ENCODE results near the gene LHFPL6. TPM values are rescaled to one million over a fixed set of nuclear protein-coding genes. Genes with fewer than 3 reads are reported as not detected.

Gene LHFPL6
- total and polyA plus RNA-seq, 2 experiments from 2014 or later: 91.2 to 111 TPM

DNA sequence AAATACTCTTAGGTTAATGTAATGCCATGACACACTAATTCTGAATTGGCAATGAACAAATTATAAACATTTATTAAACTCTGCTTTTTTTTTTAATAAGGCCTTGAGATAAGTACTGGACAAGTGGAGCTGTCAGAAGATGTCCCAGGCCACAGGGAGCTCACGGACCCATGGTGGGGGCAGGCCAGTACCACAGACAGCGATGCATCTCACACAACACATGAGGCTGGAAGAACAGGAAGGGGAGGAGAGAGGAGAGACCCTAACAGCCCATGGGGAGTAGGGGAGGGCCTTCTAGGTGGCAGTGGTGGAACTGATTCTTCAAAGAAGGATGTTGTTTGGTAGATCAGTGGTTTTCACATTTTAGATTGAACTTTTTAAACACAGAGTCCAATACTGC, 128.4 kb downstream of the LHFPL6 start:
- TF ChIP-seq EZH2 (IDR thresholded peaks at IDR 0.05; ENCODE audit: insufficient read depth, poor library complexity, severe bottlenecking) (no peak), EZH2phosphoT487 (IDR thresholded peaks at IDR 0.05; ENCODE audit: insufficient read depth, low read depth) (no peak)
- no peak overlapping the region for H3K4me3 ChIP-seq
- peaks cover 19% of the 10 kb centered on the region for H3K79me2 ChIP-seq (ENCODE audit: insufficient read depth)
- H3K36me3 ChIP-seq (ENCODE audit: low read depth): no peaks in the 10 kb centered on the region
- WGBS, 2 experiments (ENCODE audit: low coverage in 1 of 2, low lambda C conversion rate in 2 of 2, missing lambda C conversion rate in 2 of 2): 96 to 100% methylated on average over 2 of the region's 2 CpGs
- H3K4me1 ChIP-seq (ENCODE audit: insufficient read depth): no peaks in the 10 kb centered on the region
- no peak overlapping the region for H3K9ac ChIP-seq
- no peaks in the 10 kb centered on the region for H4K20me1 ChIP-seq (ENCODE audit: insufficient read depth)
- H3K9me3 ChIP-seq (ENCODE audit: low read depth): no peaks in the 10 kb centered on the region
- no peaks in the 10 kb centered on the region for H3K27me3 ChIP-seq (replicated peaks; ENCODE audit: insufficient read depth)
- in situ Hi-C loops (cut with MboI): no loop called here
- no peak overlapping the region for H2AFZ ChIP-seq
- H3K4me2 ChIP-seq (ENCODE audit: unreplicated experiment): no peak overlapping the region
- no peak overlapping the region for H3K27ac ChIP-seq
- DNase-seq: no peak
- no peaks in the 10 kb centered on the region for H3K9me2 ChIP-seq (ENCODE audit: insufficient read depth)
- no peaks in the 10 kb centered on the region for H3F3A ChIP-seq (ENCODE audit: insufficient read depth)

- Histone ChIP-seq H3K79me2 (ENCODE audit: insufficient read depth) (peaks cover 28% of the 10 kb centered on the region), H2AFZ (no peak overlapping the region), H3K9ac (no peak overlapping the region), H4K20me1 (ENCODE audit: insufficient read depth) (no peaks in the 10 kb centered on the region), H3F3A (ENCODE audit: insufficient read depth) (peaks cover 16% of the 10 kb centered on the region), H3K9me2 (ENCODE audit: insufficient read depth) (no peaks in the 10 kb centered on the region), H3K36me3 (ENCODE audit: low read depth) (no peaks in the 10 kb centered on the region), H3K4me1 (ENCODE audit: insufficient read depth) (peaks cover 17% of the 10 kb centered on the region), H3K4me3 (no peak overlapping the region), H3K27me3 (replicated peaks; ENCODE audit: insufficient read depth) (no peaks in the 10 kb centered on the region), H3K9me3 (ENCODE audit: low read depth) (no peaks in the 10 kb centered on the region), H3K27ac (no peak overlapping the region), H3K4me2 (ENCODE audit: unreplicated experiment) (no peak overlapping the region)
- in situ Hi-C loops (cut with MboI): no loop called here
- WGBS, 2 experiments (ENCODE audit: low coverage in 1 of 2, low lambda C conversion rate in 2 of 2, missing lambda C conversion rate in 2 of 2): 99 to 100% methylated on average over 3 of the region's 3 CpGs
- TF ChIP-seq EZH2phosphoT487 (IDR thresholded peaks at IDR 0.05; ENCODE audit: insufficient read depth, low read depth) (no peak), EZH2 (IDR thresholded peaks at IDR 0.05; ENCODE audit: insufficient read depth, poor library complexity, severe bottlenecking) (no peak)
- DNase-seq: no peak
Observed at GRCh38 chr13:39469676-39470075, 133.3 kb downstream of the LHFPL6 start.

- H3K4me1 ChIP-seq (ENCODE audit: insufficient read depth): peaks cover 24% of the 10 kb centered on the region
- H3K9me2 ChIP-seq (ENCODE audit: insufficient read depth): no peaks in the 10 kb centered on the region
- peaks cover 16% of the 10 kb centered on the region for H3F3A ChIP-seq (ENCODE audit: insufficient read depth)
- H3K4me3 ChIP-seq: no peak overlapping the region
- DNase-seq: no peak
- no peaks in the 10 kb centered on the region for H3K9me3 ChIP-seq (ENCODE audit: low read depth)
- H3K9ac ChIP-seq: no peak overlapping the region
- no peak overlapping the region for H2AFZ ChIP-seq
- H3K79me2 ChIP-seq (ENCODE audit: insufficient read depth): peaks cover 28% of the 10 kb centered on the region
- H3K27ac ChIP-seq: no peak overlapping the region
- no peaks in the 10 kb centered on the region for H4K20me1 ChIP-seq (ENCODE audit: insufficient read depth)
- H3K4me2 ChIP-seq (ENCODE audit: unreplicated experiment): peak overlapping the region; percentile 17
- no peaks in the 10 kb centered on the region for H3K36me3 ChIP-seq (ENCODE audit: low read depth)
- in situ Hi-C loops (cut with MboI): no loop called here
- TF ChIP-seq EZH2 (IDR thresholded peaks at IDR 0.05; ENCODE audit: insufficient read depth, poor library complexity, severe bottlenecking) (no peak), EZH2phosphoT487 (IDR thresholded peaks at IDR 0.05; ENCODE audit: insufficient read depth, low read depth) (no peak)
- no peaks in the 10 kb centered on the region for H3K27me3 ChIP-seq (replicated peaks; ENCODE audit: insufficient read depth)
Observed at GRCh38 chr13:39468306-39468705, 134.7 kb downstream of the LHFPL6 start.

DNA sequence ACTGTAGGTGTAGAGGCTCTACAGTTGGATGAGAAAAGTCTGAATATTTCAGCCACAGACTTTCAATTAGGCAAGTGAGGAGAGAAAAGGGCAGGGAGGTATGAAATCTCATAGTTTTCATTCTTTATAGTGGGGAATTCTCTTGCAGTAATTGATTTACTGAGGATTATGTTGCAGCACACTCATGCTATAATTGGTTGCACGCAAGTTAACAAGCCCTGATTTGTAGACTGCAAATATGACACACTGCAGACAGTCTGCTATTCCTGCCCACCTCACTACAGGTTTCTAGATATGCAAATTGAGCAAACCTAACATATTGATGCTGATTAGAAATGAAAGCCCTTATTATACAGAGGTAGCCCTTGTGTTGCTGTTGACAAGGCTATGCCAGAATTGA, 139.4 kb downstream of the LHFPL6 start:
- Histone ChIP-seq H3K79me2 (ENCODE audit: insufficient read depth) (peaks cover 17% of the 10 kb centered on the region), H3K9me3 (ENCODE audit: low read depth) (no peaks in the 10 kb centered on the region), H3F3A (ENCODE audit: insufficient read depth) (peaks cover 28% of the 10 kb centered on the region), H4K20me1 (ENCODE audit: insufficient read depth) (no peaks in the 10 kb centered on the region), H3K9me2 (ENCODE audit: insufficient read depth) (no peaks in the 10 kb centered on the region), H2AFZ (no peak overlapping the region), H3K4me1 (ENCODE audit: insufficient read depth) (peaks cover 38% of the 10 kb centered on the region), H3K4me2 (ENCODE audit: unreplicated experiment) (no peak overlapping the region), H3K9ac (no peak overlapping the region), H3K4me3 (no peak overlapping the region), H3K36me3 (ENCODE audit: low read depth) (no peaks in the 10 kb centered on the region), H3K27ac (no peak overlapping the region), H3K27me3 (replicated peaks; ENCODE audit: insufficient read depth) (no peaks in the 10 kb centered on the region)
- TF ChIP-seq EZH2phosphoT487 (IDR thresholded peaks at IDR 0.05; ENCODE audit: insufficient read depth, low read depth): no peak
- TF ChIP-seq EZH2 (IDR thresholded peaks at IDR 0.05; ENCODE audit: insufficient read depth, poor library complexity, severe bottlenecking): no peak
- 77 to 80% methylated on average over 1 of the region's 1 CpG for WGBS, 2 experiments (ENCODE audit: low coverage in 1 of 2, low lambda C conversion rate in 2 of 2, missing lambda C conversion rate in 2 of 2)
- DNase-seq: no peak
- in situ Hi-C loops (cut with MboI): no loop called here

DNA sequence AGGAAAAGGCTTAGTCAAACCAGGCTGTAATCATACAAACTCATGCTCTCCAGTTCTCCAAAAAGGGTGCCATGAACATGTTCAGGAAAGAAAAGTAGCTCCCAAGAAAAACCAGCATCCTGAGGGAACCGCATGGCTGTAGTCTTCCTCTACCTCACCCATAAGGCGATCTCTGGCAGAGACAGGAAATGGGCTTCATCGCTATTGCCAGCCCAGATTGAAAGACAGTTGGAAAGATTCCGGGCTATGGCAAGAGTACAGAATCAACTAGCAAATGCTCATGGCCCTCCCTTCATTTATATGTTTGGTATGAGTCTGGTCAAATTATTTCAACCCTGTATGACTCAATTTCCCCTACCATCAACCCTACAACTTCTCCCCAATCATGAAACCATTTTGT, 140.1 kb downstream of the LHFPL6 start:
- H3K4me1 ChIP-seq (ENCODE audit: insufficient read depth): peaks cover 31% of the 10 kb centered on the region
- peaks cover 18% of the 10 kb centered on the region for H3K79me2 ChIP-seq (ENCODE audit: insufficient read depth)
- no peak overlapping the region for H3K27ac ChIP-seq
- in situ Hi-C loops (cut with MboI): no loop called here
- no peaks in the 10 kb centered on the region for H3K9me2 ChIP-seq (ENCODE audit: insufficient read depth)
- H4K20me1 ChIP-seq (ENCODE audit: insufficient read depth): no peaks in the 10 kb centered on the region
- H2AFZ ChIP-seq: no peak overlapping the region
- TF ChIP-seq EZH2 (IDR thresholded peaks at IDR 0.05; ENCODE audit: insufficient read depth, poor library complexity, severe bottlenecking) (no peak), EZH2phosphoT487 (IDR thresholded peaks at IDR 0.05; ENCODE audit: insufficient read depth, low read depth) (no peak)
- no peak for DNase-seq
- H3K27me3 ChIP-seq (replicated peaks; ENCODE audit: insufficient read depth): no peaks in the 10 kb centered on the region
- no peaks in the 10 kb centered on the region for H3K9me3 ChIP-seq (ENCODE audit: low read depth)
- 86 to 90% methylated on average over 4 of the region's 4 CpGs for WGBS, 2 experiments (ENCODE audit: low coverage in 1 of 2, low lambda C conversion rate in 2 of 2, missing lambda C conversion rate in 2 of 2)
- H3K4me3 ChIP-seq: no peak overlapping the region
- no peak overlapping the region for H3K4me2 ChIP-seq (ENCODE audit: unreplicated experiment)
- peaks cover 21% of the 10 kb centered on the region for H3F3A ChIP-seq (ENCODE audit: insufficient read depth)
- no peak overlapping the region for H3K9ac ChIP-seq
- H3K36me3 ChIP-seq (ENCODE audit: low read depth): no peaks in the 10 kb centered on the region

Data from GM23248 (cell line).